Fibroblast of mammary gland (primary cell): ENCODE results near the gene RIPOR1.

ENCODE experiments used
- DNase-seq: peaks from one replicate; pipeline ENCODE4 v3.0.0-alpha.2; 2010; ENCODE audit warnings: low read depth
- H3K4me3 ChIP-seq: 2 replicates; pipeline ENCODE4 v1.5.1; 2011; ENCODE audit warnings: low read depth, mild to moderate bottlenecking, low read length, moderate library complexity; ENCODE audit not compliant: control insufficient read depth
- TF ChIP-seq, protein P1 (sequence below): conservative IDR thresholded peaks from 2 replicates; pipeline ENCODE4 v1.5.1; 2011; ENCODE audit warnings: low read depth, low read length, inconsistent platforms; ENCODE audit not compliant: control insufficient read depth, insufficient read depth

The RIPOR1 gene

DNA sequence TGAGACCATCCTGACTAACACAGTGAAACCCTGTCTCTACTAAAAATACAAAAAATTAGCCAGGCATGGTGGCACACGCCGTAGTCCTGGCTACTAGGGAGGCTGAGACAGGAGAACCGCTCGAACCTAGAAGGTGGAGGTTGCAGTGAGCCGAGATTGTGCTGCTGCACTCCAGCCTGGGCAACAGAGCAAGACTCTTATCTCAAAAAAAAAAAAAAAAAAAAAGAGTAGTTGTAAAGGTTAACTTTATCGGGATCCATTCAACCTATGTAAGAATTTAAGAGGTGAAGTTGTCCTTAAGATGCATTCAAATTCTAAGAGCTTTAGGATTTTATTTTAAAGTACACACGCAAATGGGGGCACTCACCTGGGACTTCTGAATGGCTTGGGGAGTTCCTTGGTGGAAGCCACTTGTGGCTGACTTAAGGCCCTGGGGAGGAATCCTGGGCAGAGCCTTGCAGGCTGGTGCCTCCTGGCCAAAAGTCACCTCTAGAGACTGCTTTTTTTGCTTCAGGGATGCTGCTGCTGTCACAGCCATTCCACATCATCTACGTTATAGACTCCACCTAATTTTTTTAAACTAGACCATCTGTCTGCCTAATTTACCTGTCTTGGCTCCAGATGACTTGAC lies 37.0 kb downstream of the RIPOR1 start:
- DNase-seq, result no peak
- H3K4me3 ChIP-seq, result no peak overlapping the region
- TF ChIP-seq, protein P1, sequence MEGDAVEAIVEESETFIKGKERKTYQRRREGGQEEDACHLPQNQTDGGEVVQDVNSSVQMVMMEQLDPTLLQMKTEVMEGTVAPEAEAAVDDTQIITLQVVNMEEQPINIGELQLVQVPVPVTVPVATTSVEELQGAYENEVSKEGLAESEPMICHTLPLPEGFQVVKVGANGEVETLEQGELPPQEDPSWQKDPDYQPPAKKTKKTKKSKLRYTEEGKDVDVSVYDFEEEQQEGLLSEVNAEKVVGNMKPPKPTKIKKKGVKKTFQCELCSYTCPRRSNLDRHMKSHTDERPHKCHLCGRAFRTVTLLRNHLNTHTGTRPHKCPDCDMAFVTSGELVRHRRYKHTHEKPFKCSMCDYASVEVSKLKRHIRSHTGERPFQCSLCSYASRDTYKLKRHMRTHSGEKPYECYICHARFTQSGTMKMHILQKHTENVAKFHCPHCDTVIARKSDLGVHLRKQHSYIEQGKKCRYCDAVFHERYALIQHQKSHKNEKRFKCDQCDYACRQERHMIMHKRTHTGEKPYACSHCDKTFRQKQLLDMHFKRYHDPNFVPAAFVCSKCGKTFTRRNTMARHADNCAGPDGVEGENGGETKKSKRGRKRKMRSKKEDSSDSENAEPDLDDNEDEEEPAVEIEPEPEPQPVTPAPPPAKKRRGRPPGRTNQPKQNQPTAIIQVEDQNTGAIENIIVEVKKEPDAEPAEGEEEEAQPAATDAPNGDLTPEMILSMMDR, result no peak

DNA sequence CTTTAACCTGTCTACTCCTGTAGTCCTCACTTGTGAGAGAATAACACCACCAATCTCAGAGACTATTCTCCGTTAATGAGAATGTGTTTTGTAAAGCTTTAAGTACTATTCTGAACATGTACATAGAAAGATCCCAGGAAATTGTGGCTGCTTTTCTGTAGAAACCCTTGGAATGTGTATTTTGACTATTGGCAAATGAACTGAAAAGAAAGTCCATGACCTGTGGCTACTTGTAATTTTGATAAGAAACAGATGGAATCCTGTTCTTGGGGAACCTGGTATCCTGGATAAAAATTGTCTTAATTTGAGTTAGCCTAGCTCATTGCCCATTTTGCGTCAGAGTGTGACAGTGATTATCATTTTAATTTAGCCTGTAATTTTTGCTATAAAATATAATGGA lies 42.8 kb downstream of the RIPOR1 start:
- no peak for DNase-seq
- TF ChIP-seq, protein P1, result no peak
- no peak overlapping the region for H3K4me3 ChIP-seq

DNA sequence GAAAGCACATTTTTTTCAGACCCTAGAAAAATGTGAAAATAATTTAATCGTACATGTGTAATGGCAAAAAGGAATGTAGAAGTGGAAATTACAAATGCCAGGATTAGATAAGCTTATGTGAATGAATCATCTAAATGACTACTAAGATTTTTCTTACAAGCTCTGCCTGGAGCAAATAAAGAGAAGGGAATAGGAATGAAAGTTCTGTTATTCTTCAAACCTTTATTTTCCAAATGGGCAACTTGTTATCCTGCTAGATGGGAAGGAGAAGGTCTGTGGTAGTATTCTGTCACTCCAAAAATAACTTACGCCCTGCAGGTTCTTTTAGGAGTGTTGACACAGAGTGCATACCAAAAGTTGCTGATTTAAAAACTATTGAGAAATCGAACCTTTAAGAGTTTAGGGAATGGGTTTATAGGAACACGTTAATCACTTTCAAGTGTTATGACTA lies 43.4 kb downstream of the RIPOR1 start:
- DNase-seq, result peak; percentile 43
- TF ChIP-seq, protein P1, result no peak
- H3K4me3 ChIP-seq, result no peak overlapping the region

DNA sequence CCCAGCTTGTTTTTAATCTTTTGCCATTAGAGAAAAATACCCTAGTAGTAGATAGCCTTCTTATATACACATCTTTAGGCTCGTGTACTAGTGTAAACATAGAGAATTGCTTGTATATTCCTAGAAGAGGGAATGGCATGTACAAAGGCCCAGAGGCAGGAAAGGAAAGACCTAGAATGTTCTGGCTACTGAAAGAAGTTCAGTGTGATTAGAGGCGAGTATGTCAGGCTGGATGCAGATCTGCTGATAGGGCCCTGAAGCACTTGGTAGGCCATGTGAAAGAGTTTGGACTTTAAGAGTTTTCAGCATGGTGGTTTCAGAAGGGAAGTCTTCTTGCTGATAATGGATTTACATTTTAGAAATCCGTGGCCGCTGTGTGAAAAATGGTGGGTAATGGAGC lies 51.1 kb downstream of the RIPOR1 start:
- H3K4me3 ChIP-seq, result no peak overlapping the region
- TF ChIP-seq, protein P1, result no peak
- no peak for DNase-seq

DNA sequence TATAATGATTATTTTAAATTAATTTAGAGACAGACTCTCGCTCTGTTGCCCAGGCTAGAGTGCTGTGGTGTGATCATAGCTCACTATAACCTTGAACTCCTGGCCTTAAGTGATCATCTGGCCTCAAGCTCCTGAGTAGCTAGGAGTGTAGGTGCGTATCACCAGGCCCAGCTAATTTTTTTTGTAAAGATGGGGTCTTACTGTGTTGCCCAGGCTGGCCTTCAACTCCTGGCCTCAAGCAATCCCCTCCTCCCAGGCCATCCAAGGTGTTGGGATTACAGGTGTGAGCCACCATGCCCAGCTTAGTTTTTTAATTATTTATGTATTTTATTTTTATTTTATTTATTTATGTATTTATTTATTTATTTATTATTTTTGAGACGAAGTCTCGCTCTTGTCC lies 51.6 kb downstream of the RIPOR1 start:
- H3K4me3 ChIP-seq, result no peak overlapping the region
- TF ChIP-seq, protein P1, result no peak
- DNase-seq, result no peak

DNA sequence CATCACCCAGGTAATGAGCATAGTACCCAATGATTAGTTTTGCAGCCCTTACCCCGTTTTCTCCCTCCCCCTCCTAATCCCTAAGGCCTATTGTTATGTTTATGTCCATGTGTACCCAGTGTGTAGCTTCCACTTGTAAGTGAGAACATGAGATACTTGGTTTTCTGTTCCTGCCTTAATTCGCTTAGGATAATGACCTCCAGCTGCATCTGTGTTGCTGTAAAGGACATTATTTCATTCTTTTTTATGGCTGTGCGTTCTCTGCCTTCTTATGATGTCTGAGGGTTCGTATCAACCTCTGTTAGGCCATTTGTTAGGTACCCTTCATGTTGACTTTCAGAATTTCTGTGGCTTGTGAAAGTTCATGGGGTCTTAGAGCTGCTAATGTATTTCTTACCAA lies 64.7 kb downstream of the RIPOR1 start:
- no peak overlapping the region for H3K4me3 ChIP-seq
- TF ChIP-seq, protein P1, result no peak
- no peak for DNase-seq

DNA sequence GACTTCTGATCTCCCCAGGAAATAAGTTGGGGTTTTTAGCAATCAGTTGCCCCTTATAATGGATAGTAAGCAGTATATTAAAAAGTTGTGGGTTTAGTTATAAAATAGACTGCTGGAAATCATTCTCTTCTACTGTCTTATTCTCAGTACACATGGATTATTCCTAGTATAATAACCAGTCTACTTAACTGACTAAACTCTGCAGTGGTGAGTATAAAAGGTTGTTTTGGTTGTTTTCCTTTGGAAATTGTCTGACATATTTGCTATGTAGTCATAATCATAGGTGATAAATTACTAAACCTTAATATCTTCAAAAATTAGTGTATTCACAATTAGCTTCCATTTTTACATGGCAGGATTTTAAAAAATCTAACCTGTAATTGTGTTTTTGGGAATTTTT lies 65.1 kb downstream of the RIPOR1 start:
- no peak overlapping the region for H3K4me3 ChIP-seq
- TF ChIP-seq, protein P1, result no peak
- no peak for DNase-seq
